Retinal pigment epithelial cell (primary cell): ENCODE measurements around the gene ALG1.
"Not testable (repeated sequence)": the region's sequence is repeated elsewhere in the genome, so short reads cannot be mapped to it uniquely, and the experiment has no call there.

Experiments used
- DNase-seq: peaks from one replicate; pipeline ENCODE4 v3.0.0-alpha.2; 2010; ENCODE audit warnings: low read depth
- H3K4me3 ChIP-seq: 2 replicates; pipeline ENCODE4 v1.5.1; 2011; ENCODE audit warnings: mild to moderate bottlenecking, low read length, control low read depth, moderate library complexity
- TF ChIP-seq, protein P1 (sequence below): conservative IDR thresholded peaks from 2 replicates; pipeline ENCODE4 v1.5.1; 2011; ENCODE audit warnings: low read depth, low read length, control low read depth, inconsistent platforms

Gene ALG1

DNA sequence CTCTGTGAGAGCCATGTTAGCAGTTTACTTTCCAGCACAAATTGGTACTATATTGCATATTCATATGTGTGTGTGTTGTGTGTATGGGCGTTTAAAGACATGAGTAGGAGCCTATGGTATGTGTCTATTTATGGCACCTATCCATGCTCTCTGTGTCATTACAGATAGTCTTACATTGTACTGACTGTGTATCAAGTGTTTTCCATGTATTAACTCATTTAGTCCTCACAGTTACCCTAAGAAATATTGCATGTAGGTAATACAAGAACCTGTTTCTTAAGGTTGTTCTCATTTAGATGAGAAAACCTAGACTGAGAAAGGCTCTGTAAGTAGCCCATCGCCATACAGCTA, 1.6 kb downstream of the ALG1 start:
- no peak overlapping the region for H3K4me3 ChIP-seq
- no peak for DNase-seq
- TF ChIP-seq, protein P1, sequence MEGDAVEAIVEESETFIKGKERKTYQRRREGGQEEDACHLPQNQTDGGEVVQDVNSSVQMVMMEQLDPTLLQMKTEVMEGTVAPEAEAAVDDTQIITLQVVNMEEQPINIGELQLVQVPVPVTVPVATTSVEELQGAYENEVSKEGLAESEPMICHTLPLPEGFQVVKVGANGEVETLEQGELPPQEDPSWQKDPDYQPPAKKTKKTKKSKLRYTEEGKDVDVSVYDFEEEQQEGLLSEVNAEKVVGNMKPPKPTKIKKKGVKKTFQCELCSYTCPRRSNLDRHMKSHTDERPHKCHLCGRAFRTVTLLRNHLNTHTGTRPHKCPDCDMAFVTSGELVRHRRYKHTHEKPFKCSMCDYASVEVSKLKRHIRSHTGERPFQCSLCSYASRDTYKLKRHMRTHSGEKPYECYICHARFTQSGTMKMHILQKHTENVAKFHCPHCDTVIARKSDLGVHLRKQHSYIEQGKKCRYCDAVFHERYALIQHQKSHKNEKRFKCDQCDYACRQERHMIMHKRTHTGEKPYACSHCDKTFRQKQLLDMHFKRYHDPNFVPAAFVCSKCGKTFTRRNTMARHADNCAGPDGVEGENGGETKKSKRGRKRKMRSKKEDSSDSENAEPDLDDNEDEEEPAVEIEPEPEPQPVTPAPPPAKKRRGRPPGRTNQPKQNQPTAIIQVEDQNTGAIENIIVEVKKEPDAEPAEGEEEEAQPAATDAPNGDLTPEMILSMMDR, result no peak

DNA sequence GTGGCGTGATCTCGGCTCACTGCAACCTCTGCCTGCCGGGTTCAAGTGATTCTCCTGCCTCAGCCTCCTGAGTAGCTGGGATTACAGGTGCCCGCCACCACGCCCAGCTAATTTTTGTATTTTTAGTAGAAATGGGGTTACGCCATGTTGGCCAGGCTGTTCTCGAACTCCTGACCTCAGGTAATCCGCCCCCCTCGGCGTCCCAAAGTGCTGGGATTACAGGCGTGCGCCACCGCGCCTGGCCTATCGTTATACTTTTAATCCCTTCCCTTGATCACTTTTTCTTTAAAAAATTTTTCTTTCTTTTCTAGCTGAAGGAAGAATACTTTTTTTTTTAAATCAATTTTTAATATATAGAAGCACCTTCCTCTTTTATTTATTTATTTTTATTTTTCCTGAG, 2.1 kb downstream of the ALG1 start:
- not testable (repeated sequence) for H3K4me3 ChIP-seq, DNase-seq

DNA sequence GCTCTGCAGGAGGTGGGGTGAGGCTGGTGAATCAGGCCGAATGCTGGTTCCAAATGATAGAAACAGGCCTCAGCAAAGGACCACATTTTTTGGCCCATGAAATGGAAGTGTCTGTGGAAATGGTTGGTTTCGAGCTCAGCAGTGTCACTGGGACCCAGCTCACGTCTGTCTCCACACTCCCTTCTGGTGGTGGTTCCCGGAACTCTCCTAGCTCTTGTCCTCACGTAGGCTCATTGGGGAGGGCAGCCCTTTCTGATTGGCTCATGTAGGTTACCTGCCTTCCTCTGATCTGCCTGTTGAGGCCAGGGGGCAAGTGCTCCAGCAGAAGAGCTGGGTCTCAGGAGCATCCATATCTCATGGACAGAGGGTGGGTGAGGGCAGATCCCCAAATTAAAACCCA, 4.0 kb downstream of the ALG1 start:
- TF ChIP-seq, protein P1, result no peak
- DNase-seq, result no peak

DNA sequence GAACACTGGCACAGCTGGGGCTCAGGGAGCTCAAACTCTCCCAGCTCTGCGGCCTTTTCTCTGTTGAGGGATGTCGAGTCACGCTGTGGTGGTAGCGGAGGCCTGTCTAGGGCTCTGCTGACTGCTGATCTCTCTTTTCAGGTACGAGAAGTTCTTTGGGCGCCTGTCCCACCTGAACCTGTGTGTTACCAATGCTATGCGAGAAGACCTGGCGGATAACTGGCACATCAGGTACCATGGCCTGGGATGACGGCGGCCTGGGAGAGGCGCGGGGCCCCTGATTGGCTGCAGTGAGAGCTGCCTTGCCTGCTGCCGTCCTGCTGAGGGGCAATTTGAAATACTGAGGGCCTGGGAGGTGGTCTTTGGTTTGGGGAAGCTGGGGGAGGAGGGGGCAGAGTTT, 5.7 kb downstream of the ALG1 start:
- DNase-seq, result no peak
- no peak overlapping the region for H3K4me3 ChIP-seq
- TF ChIP-seq, protein P1, result no peak

More for the DNA sequence above, 4.0 kb downstream of the ALG1 start:
- no peak overlapping the region for H3K4me3 ChIP-seq

DNA sequence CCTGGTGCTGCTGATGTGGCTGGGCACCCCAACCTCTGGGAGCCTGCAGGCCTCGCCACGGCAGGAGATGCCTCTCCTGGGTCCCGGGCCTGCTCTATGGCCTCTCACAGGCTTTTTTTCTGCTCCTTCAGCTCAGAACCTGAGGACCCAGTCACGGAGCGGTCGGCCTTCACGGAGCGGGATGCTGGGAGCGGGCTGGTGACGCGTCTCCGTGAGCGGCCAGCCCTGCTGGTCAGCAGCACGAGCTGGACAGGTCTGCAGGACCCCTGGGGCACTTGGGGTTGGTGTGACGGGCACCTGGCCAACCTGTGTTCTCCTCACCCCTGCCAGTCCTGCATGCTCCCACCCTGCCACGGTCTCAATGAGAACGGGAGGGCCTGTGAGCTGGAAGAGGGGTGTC, 7.0 kb downstream of the ALG1 start:
- H3K4me3 ChIP-seq, result no peak overlapping the region
- no peak for DNase-seq
- TF ChIP-seq, protein P1, result no peak

DNA sequence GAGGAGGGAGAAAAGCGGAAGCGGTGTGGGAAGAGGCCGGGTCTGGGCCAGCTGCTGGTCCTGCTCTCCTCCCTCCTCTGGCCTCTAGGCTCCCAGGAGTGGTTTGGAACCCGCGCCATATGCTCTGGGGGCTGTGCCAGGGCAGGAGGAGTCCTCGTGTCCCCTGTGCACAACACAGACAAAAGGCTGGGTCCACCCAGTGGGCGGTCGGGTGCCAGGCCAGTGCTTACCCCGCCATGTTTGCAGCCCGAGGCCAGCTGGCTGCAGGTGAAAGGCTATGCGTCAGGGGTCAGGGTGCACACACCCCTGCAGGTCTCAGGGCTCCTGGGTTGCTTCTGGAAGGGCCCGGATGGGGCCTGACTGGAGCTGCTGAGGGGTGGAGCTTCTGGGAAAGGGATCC, 8.8 kb downstream of the ALG1 start:
- DNase-seq, H3K4me3 ChIP-seq: not testable (repeated sequence)

DNA sequence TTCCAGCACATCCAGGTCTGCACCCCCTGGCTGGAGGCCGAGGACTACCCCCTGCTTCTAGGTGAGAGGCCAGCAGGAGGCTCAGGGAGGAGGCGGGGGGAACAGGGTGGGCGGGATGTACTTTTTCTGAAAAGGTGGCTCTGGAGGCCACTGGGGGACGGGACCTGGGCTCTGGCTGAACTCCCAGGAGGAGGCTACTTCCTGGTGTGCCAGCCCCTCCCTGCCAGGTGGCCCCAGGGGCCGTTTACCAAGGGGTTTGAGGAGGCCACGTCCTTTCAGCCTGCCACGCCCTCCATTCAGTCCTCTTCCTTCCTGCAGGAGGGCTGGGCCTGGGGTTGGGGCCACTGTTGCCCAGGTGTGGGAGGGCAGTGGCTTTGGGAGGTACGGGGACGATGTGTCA, 9.4 kb downstream of the ALG1 start:
- not testable (repeated sequence) for H3K4me3 ChIP-seq, DNase-seq

DNA sequence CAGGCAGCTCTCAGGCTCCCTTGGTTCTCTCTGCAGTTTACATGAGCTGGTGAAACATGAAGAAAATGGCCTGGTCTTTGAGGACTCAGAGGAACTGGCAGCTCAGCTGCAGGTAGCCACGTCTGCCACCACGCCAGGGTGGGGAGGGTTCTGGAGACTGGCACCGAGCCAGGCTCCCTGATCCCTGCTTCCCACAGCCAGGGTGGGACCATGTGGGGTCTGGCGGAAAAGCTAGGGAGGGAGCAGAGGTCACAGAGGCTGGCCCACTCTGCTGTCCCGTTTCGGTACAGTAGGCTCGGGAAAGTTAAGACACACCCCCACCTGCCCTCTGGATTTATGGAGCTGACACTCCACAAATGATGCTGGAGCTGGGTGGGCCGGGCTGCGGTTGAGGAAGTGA, 12.0 kb downstream of the ALG1 start:
- DNase-seq, H3K4me3 ChIP-seq: not testable (repeated sequence)

DNA sequence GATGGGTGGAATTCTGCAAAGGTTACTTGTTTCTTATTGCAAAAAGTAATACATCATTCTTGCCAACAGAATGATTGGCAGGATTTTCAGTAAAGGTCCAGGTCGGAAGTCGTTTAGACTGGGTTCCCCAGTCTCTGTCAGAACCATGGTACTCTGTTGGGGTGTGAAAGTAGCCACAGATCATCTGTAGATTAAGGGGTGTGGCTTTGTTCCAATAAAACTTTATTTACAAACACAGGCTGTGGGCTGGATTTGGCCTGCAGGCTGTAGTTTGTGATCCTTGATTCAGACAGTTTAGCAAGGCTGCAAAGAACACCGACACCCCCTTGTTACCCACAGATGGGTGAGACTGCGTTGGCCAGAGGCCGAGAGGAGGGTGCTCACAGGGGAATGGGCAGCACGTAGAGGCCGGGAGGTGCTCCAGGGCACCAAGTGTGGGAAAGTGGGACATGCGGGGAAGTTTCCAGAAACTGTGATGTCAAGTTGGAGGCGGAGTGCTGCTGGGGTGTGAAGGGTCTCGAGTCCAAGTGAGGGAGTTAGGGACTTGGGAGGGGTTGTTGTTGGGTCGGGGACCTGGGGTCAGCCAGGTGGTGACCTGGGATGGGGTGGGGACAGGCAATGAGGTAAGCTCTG, 12.6 kb downstream of the ALG1 start:
- not testable (repeated sequence) for DNase-seq, H3K4me3 ChIP-seq

DNA sequence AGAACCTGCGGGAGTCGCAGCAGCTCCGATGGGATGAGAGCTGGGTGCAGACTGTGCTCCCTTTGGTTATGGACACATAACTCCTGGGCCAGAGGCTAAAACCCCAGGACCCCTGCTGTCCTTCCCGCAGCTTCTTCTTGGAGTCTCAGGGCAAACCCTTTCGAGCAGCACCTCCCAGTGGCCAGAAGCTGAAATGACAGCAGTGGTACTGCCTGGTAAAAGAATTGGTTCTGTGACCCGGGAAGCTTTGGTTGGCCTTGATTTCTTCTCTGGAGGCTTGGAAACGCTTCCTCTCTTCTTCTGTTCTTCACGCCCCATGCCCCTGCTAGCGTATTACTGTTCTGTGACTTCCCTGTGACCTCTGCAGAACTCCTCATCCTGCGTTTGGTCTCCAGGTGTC, 13.2 kb downstream of the ALG1 start:
- not testable (repeated sequence) for H3K4me3 ChIP-seq, DNase-seq
- TF ChIP-seq, protein P1, result peak; percentile 65

DNA sequence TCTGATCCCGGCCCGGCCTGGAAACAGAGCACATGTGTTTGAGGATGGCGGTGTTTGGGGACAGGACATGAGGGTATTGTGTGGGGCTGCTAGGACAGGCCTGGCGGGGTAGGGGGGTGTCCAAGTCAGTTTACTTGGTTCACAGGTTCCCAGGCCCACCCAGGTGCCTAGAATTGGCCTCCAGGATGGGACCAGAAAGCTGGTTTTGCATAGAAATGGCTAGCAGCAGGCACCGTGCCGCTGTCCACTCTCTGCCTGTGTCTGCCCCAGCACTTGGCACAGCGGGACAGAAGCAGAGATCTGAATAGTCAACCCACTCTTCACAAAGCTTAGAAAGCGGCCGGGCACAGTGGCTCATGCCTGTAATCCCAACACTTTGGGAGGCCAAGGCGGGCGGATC, 14.1 kb downstream of the ALG1 start:
- not testable (repeated sequence) for H3K4me3 ChIP-seq, DNase-seq

DNA sequence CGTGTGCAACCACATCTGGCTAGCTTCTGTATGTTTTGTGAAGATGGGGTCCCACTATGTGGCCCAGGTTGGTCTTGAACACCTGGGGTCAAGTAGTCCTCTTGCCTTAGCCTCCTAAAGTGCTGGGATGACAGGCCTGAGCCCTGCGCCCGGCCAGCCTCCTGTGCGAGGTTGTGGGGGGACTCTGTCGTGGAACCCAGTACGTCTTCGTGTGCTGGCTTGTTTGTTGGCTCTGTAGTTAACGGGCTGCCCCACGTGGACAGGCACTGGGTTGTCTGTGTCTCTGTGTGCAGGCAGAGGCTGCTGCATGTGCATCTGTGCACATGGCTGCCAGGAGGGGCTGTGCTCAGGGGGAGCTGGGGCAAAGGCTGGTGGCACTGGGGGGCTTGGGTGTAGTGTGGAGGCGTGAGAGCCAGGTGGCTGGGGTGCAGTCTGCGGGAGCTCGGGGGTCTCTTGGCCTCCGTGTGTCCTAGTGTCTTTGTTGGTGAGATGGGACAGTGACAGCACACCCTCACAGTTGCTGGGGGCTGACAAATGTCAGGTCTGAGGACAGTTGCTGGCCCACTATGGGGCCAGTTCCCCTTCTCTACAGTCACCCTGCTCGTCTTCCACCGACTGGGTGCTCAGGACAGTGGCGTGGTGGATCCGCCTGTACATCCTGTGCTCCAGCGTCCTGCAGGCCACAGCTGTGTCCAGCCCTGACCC, 16.6 kb downstream of the ALG1 start:
- not testable (repeated sequence) for H3K4me3 ChIP-seq, DNase-seq

DNA sequence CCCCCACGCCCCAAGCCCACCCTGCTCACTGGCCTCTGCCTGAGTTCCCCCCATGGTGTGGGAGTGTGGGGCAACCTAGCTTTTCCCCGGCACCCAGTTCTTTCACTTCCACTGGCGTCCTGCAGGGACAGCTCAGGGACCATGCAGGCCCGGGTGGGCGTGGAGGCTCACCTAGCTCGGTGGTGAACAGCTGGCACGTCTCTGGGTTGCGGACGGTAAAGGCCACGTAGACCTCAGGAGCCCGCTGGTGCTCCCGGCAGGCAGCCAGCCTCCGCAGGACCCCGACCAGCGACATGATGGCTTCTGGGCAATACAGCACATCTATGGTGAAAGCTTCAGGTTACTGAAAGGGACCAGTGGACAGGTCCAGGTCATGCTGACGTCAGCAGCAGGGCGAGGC, 17.3 kb downstream of the ALG1 start:
- H3K4me3 ChIP-seq, DNase-seq: not testable (repeated sequence)
